ENCODE results near the gene HRH3. TPM values are rescaled to one million over a fixed set of nuclear protein-coding genes. Genes with fewer than 3 reads are reported as not detected.

HRH3 gene
- total and polyA plus RNA-seq, 7 donors = not detected

DNA sequence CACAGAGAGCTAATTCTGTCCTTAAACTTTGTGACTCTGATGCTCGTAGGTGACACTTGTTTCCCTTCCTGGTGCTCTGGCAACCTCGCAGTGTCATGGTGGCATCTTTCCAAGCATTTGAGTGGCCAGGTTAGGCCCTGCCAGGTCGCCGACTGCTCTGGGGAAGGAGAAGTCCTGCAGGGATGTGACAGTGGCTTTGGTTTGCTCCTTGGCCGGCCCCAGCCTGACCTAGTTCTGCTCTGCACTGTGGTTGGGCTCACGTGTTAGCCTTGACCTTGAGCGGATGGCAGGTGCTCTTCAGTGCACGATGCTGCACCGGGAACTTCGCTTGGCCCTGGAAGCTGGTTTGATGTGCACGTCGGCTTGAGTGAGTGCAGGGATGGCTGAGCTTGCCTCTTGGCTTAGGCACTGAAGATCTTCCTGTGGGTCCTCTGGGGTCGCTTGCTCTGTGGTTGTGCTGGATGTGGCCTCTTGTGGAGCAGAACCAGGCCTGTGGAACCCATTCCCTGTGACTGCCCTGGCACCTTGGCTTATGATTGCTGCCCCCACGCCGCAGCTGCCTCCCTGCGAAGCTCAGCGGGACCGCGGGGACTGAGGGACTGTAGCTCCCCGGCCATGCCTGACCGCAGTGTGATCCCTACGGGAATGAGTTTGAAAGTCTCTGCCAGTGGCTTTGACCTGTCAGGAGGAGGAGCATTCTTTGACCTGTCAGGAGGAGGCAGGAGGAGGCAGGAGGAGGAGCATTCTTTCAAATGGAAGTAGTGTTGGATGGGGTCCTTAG lies 27.0 kb upstream of the HRH3 start:
- 85 to 87% methylated on average over 22 of the region's 22 CpGs for WGBS, 2 donors
- no peaks in the 10 kb centered on the region for H3K27me3 ChIP-seq
- no peak for TF ChIP-seq EP300 (IDR thresholded peaks at IDR 0.05)
- peaks cover 0 to 4% (median 0%) of the 10 kb centered on the region in 4 donors for H3K36me3 ChIP-seq
- H3K4me3 ChIP-seq = no peak overlapping the region
- peaks cover 0 to 7% (median 0%) of the 10 kb centered on the region in 4 donors for H3K4me1 ChIP-seq
- no peaks in the 10 kb centered on the region for H3K9me3 ChIP-seq
- H3K27ac ChIP-seq = no peak overlapping the region
- intact Hi-C loops (cut with DNase I) = no loop called here
- no peak for DNase-seq

DNA sequence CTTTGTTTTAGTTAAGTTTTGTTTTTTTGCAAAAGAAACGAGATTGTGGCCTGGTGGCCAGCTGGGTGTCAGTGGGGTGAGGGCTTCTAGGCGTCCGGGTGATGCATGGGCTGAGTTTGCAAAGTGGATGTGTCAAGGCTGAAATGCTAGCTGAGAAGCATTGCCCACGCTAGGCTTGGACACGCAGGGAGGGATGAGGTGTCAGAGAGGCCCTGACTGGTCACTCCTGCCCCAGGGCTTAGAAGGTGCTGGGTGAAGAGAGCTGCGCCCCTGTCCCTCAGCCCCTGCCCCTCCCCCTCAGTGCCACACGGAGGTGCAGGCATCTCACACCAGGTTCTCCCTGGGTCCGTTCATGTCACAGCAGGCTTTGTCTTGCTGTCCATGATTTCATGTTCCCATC lies 26.4 kb upstream of the HRH3 start:
- Histone ChIP-seq H3K4me3 (no peak overlapping the region), H3K4me1 (peaks cover 0 to 7% (median 0%) of the 10 kb centered on the region in 4 donors), H3K27me3 (no peaks in the 10 kb centered on the region), H3K27ac (no peak overlapping the region), H3K36me3 (peaks cover 0 to 4% (median 1%) of the 10 kb centered on the region in 4 donors), H3K9me3 (no peaks in the 10 kb centered on the region)
- TF ChIP-seq, protein P1, sequence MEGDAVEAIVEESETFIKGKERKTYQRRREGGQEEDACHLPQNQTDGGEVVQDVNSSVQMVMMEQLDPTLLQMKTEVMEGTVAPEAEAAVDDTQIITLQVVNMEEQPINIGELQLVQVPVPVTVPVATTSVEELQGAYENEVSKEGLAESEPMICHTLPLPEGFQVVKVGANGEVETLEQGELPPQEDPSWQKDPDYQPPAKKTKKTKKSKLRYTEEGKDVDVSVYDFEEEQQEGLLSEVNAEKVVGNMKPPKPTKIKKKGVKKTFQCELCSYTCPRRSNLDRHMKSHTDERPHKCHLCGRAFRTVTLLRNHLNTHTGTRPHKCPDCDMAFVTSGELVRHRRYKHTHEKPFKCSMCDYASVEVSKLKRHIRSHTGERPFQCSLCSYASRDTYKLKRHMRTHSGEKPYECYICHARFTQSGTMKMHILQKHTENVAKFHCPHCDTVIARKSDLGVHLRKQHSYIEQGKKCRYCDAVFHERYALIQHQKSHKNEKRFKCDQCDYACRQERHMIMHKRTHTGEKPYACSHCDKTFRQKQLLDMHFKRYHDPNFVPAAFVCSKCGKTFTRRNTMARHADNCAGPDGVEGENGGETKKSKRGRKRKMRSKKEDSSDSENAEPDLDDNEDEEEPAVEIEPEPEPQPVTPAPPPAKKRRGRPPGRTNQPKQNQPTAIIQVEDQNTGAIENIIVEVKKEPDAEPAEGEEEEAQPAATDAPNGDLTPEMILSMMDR (IDR thresholded peaks at IDR 0.05) = no peak
- TF ChIP-seq EP300 (IDR thresholded peaks at IDR 0.05) (no peak), POLR2AphosphoS5 (IDR thresholded peaks at IDR 0.05) (no peak), POLR2A (IDR thresholded peaks at IDR 0.05) (no peak)
- intact Hi-C loops (cut with DNase I) = no loop called here
- 87 to 90% methylated on average over 8 of the region's 8 CpGs for WGBS, 2 donors
- DNase-seq = no peak

- H3K36me3 ChIP-seq = peaks cover 0 to 5% (median 2%) of the 10 kb centered on the region in 4 donors
- H3K27me3 ChIP-seq = no peaks in the 10 kb centered on the region
- H3K4me1 ChIP-seq = peaks cover 0 to 7% (median 0%) of the 10 kb centered on the region in 4 donors
- intact Hi-C loops (cut with DNase I) = no loop called here
- no peak overlapping the region for H3K27ac ChIP-seq
- H3K9me3 ChIP-seq = no peaks in the 10 kb centered on the region
- 90 to 94% methylated on average over 19 of the region's 19 CpGs for WGBS, 2 donors
- H3K4me3 ChIP-seq = no peak overlapping the region
- TF ChIP-seq EP300 (IDR thresholded peaks at IDR 0.05) (no peak), POLR2A (IDR thresholded peaks at IDR 0.05) (no peak), POLR2AphosphoS5 (IDR thresholded peaks at IDR 0.05) (no peak)
- TF ChIP-seq, protein P1 (IDR thresholded peaks at IDR 0.05) = no peak
- DNase-seq = no peak
These were observed 25.8 kb upstream of the HRH3 start for GRCh38 chr20:62245911-62246280.

DNA sequence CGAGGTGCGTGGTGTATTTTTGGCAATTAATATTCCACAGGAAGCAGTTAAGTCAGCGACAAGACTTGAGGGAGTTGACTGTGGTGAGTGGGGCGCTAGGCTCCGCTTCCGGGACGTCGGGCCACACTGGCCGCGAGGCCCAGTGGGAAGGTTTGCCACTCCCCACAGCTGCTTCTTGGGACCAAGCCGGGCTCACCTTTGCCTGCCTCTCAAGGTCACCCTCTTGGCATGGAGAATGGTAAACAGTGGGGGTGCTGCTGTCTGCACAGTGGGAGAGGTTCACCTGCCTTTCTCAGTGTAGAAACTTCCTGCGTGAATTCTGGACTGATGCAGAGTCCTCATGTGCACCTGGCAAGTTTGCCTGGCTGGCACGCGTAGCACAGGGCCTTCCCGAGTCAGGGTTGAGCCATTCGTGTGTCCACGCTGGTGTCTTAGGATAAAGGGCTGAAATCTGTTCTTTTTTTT lies 24.6 kb upstream of the HRH3 start:
- no peaks in the 10 kb centered on the region for H3K27me3 ChIP-seq
- intact Hi-C loops (cut with DNase I) = no loop called here
- H3K4me3 ChIP-seq = no peak overlapping the region
- H3K9me3 ChIP-seq = no peaks in the 10 kb centered on the region
- no peak overlapping the region for H3K27ac ChIP-seq
- TF ChIP-seq POLR2AphosphoS5 (IDR thresholded peaks at IDR 0.05) = no peak
- no peak for TF ChIP-seq POLR2A (IDR thresholded peaks at IDR 0.05)
- TF ChIP-seq EP300 (IDR thresholded peaks at IDR 0.05) = no peak
- TF ChIP-seq, protein P1 (IDR thresholded peaks at IDR 0.05) = no peak
- DNase-seq = no peak
- peaks cover 0 to 5% (median 2%) of the 10 kb centered on the region in 4 donors for H3K36me3 ChIP-seq
- WGBS, 2 donors = 56 to 71% methylated on average over 17 of the region's 17 CpGs
- H3K4me1 ChIP-seq = peaks cover 0 to 13% (median 6%) of the 10 kb centered on the region in 4 donors

DNA sequence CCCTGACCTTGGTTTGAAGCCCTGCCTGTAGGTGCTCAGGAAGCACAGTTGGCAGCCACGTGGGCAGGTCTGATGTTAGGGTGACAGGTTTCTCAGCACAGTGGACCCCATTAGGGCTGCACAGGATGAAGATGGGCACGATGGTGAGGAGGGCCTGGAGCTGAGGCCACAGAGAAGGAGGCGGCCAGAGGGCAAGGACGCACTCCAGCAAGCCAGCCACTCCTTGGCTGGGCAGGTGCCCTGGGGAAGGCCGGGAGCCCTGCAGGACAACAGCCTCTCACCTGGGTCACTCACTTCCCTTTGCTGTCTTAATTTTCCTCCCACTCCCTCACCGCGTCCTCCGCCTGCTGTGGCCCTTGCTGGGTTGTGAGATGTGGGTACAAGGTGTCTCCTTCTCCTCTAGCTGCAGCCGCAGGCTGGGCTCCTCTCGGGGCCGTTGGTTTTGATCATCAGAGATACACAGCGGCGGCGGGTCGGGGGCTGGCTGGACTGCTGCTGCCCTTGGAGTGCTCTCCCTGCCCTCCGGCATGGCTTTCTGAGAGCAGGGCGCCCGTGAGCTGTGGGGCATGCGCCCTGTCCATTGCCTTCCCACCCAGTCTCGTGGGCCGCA lies 23.9 kb upstream of the HRH3 start:
- Histone ChIP-seq H3K36me3 (peaks cover 0 to 5% (median 2%) of the 10 kb centered on the region in 4 donors), H3K4me1 (peaks cover 0 to 20% (median 13%) of the 10 kb centered on the region in 4 donors), H3K27ac (no peak overlapping the region), H3K27me3 (no peaks in the 10 kb centered on the region), H3K9me3 (no peaks in the 10 kb centered on the region), H3K4me3 (no peak overlapping the region)
- no peak for DNase-seq
- WGBS, 2 donors = 88 to 91% methylated on average over 21 of the region's 21 CpGs
- TF ChIP-seq EP300 (IDR thresholded peaks at IDR 0.05) = no peak
- no peak for TF ChIP-seq POLR2AphosphoS5 (IDR thresholded peaks at IDR 0.05)
- TF ChIP-seq, protein P1 (IDR thresholded peaks at IDR 0.05) = no peak
- TF ChIP-seq POLR2A (IDR thresholded peaks at IDR 0.05) = no peak
- intact Hi-C loops (cut with DNase I) = no loop called here
